Activated CD8-positive, alpha-beta memory T cell treated with anti-CD3 and anti-CD28 coated beads for 4 hours (primary cell): ENCODE measurements around the gene MICA.
"Not testable (repeated sequence)": the region's sequence is repeated elsewhere in the genome, so short reads cannot be mapped to it uniquely, and the experiment has no call there.

Experiments used
- DNase-seq, 2 donors: peaks; one replicate each; pipeline ENCODE4 v3.0.0-alpha.2; 2020; ENCODE audit warnings: low read depth in 2 of 2

Gene MICA

GRCh38 chr6:31381666-31382065 lies 21.7 kb upstream of the MICA start:
- no peak for DNase-seq

GRCh38 chr6:31383149-31383548 lies 20.2 kb upstream of the MICA start:
- no peak for DNase-seq

GRCh38 chr6:31385041-31385440 lies 18.4 kb upstream of the MICA start:
- DNase-seq = no peak

GRCh38 chr6:31386099-31386498 lies 17.3 kb upstream of the MICA start:
- no peak for DNase-seq

GRCh38 chr6:31386977-31387376 lies 16.4 kb upstream of the MICA start:
- no peak for DNase-seq

- not testable (repeated sequence) for DNase-seq
Measured at GRCh38 chr6:31388916-31389801, 14.2 kb upstream of the MICA start.

GRCh38 chr6:31389802-31390132 lies 13.6 kb upstream of the MICA start:
- not testable (repeated sequence) for DNase-seq

- no peak for DNase-seq
Measured at GRCh38 chr6:31393932-31394331, 9.5 kb upstream of the MICA start.

- no peak for DNase-seq
Measured at GRCh38 chr6:31394381-31394780, 9.0 kb upstream of the MICA start.

- DNase-seq = no peak
Measured at GRCh38 chr6:31395832-31396231, 7.6 kb upstream of the MICA start.

- peak; percentile 72 to 76 for DNase-seq
Measured at GRCh38 chr6:31396422-31397152, 6.8 kb upstream of the MICA start.

GRCh38 chr6:31397153-31397499 lies 6.3 kb upstream of the MICA start:
- not testable (repeated sequence) for DNase-seq

GRCh38 chr6:31397901-31398525 lies 5.4 kb upstream of the MICA start:
- DNase-seq = no peak

- peak; percentile 20 to 31 for DNase-seq
Measured at GRCh38 chr6:31399589-31400466, 3.6 kb upstream of the MICA start.

- DNase-seq = peak; percentile 50 to 53
Measured at GRCh38 chr6:31400467-31401289, 2.7 kb upstream of the MICA start.

GRCh38 chr6:31401403-31401802 lies 2.0 kb upstream of the MICA start:
- DNase-seq = no peak

GRCh38 chr6:31402324-31403282 lies 792 bp upstream of the MICA start:
- DNase-seq = no peak

GRCh38 chr6:31404061-31404364 lies 618 bp downstream of the MICA start:
- DNase-seq = not testable (repeated sequence)

- DNase-seq = no peak
Measured at GRCh38 chr6:31405996-31406395, 2.6 kb downstream of the MICA start.

GRCh38 chr6:31407699-31408098 lies 4.3 kb downstream of the MICA start:
- DNase-seq = no peak
